H1 (cell line): ENCODE data around the gene PLIN1.

Experiments used
- ASH2L ChIP-seq: fragments of 200-600, 300-600 bp; sonication (generic); IDR thresholded peaks from one replicate; pipeline ENCODE4 v1.7.1; 2017; ENCODE audit warnings: low read length
- CREB1 ChIP-seq: IDR thresholded peaks from 2 replicates; pipeline ENCODE4 v1.6.1; 2012; ENCODE audit warnings: inconsistent platforms
- CTCF ChIP-seq, 3 experiments: IDR thresholded peaks; 1 replicate in 2 of 3; 2 replicates in 1 of 3; pipeline versions ENCODE4 v1.5.1 to v1.6.1; 2011; ENCODE audit warnings: low read length in 3 of 3, mild to moderate bottlenecking in 3 of 3, inconsistent platforms in 2 of 3, low read depth in 1 of 3, moderate library complexity in 1 of 3; ENCODE audit not compliant: insufficient read depth in 1 of 3; ENCODE audit errors: control extremely low read depth in 1 of 3
- TF ChIP-seq, protein P1 (sequence below): IDR thresholded peaks from 2 replicates; pipeline ENCODE4 v1.6.1; 2012; ENCODE audit warnings: inconsistent platforms

DNA sequence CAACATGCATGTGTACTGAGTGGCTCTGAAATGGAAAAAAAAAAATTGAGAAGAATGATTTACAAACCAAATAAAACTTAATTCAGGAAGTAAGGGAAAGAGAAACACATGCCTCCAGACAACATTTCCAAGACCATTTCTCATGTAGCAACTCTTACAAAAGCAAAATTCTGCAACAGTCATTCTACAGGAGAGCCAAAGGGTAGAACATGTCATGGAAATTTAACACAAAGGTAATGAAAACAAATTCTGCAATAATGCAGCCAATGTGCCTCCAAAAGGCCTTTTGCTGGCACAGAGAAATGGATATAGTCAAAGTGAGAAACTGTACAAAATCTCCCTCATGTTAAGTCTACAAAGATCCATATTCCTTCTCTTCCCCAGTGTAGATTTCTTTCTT, 7.4 kb upstream of the PLIN1 start:
- TF ChIP-seq CTCF (IDR thresholded peaks at IDR 0.05; ENCODE audit: control extremely low read depth in 1 of 3, insufficient read depth in 1 of 3, low read depth in 1 of 3, low read length in 3 of 3) (no peak), ASH2L (no peak), CREB1 (no peak)
- TF ChIP-seq, protein P1, sequence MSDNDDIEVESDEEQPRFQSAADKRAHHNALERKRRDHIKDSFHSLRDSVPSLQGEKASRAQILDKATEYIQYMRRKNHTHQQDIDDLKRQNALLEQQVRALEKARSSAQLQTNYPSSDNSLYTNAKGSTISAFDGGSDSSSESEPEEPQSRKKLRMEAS: no peak
